NT2/D1 (cell line): ENCODE measurements around the gene SLC30A2.

ENCODE experiments used
- DNase-seq: peaks from one replicate; pipeline ENCODE4 v3.0.0-alpha.2; 2011; ENCODE audit warnings: low read depth, low spot score
- H3K27me3 ChIP-seq: 2 replicates; pipeline ENCODE4 v1.6.0; 2011; ENCODE audit warnings: mild to moderate bottlenecking; ENCODE audit not compliant: insufficient read length, insufficient read depth
- H3K36me3 ChIP-seq: 2 replicates; pipeline ENCODE4 v1.6.1; 2011; ENCODE audit warnings: mild to moderate bottlenecking, low read length, mixed read lengths; ENCODE audit not compliant: insufficient read depth, insufficient read length
- H3K4me1 ChIP-seq: 2 replicates; pipeline ENCODE4 v1.5.1; 2011; ENCODE audit not compliant: insufficient read depth, insufficient read length
- H3K4me3 ChIP-seq: 2 replicates; pipeline ENCODE4 v1.5.1; 2011; ENCODE audit warnings: low read depth; ENCODE audit not compliant: insufficient read length
- H3K9ac ChIP-seq: 2 replicates; pipeline ENCODE4 v1.6.0; 2011; ENCODE audit warnings: low read depth; ENCODE audit not compliant: insufficient read length
- H3K9me3 ChIP-seq: 2 replicates; pipeline ENCODE4 v1.5.1; 2011; ENCODE audit warnings: mild to moderate bottlenecking, low read length; ENCODE audit not compliant: insufficient read depth
- SUZ12 ChIP-seq: IDR thresholded peaks from 2 replicates; pipeline ENCODE4 v1.6.1; 2011; ENCODE audit not compliant: insufficient read length, insufficient read depth; ENCODE audit errors: extremely low read depth
- YY1 ChIP-seq: IDR thresholded peaks from 2 replicates; pipeline ENCODE4 v1.6.1; 2011; ENCODE audit not compliant: insufficient read length, insufficient read depth
- ZNF274 ChIP-seq: IDR thresholded peaks from 2 replicates; pipeline ENCODE4 v1.6.1; 2011; ENCODE audit warnings: mild to moderate bottlenecking, low read depth, low read length

Gene SLC30A2

DNA sequence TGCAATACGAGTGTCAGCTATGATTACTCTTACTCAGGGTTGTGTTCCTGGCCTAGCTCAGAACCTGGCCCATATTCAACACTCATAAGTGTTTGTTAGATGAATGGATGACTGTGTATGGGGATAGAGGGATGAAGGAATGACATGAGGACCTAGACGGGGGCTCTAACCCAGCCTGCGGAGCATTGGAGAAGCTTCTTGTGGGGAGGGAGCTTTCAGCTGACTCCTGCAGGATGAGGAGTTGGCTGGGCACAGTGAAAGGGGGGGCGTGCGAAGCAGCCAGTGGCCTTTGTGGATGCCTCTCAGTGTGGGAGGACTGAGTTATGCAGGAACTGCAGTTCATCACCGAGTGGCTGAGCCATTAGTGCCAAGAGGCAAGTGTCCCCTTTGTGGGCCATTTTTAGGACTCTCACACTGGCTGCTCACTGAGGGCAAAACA, 25.6 kb downstream of the SLC30A2 start:
- Histone ChIP-seq H3K9ac (no peak overlapping the region), H3K4me1 (peaks cover 42% of the 10 kb centered on the region), H3K36me3 (no peaks in the 10 kb centered on the region), H3K9me3 (no peaks in the 10 kb centered on the region), H3K27me3 (peaks cover 13% of the 10 kb centered on the region), H3K4me3 (no peak overlapping the region)
- DNase-seq: no peak
- TF ChIP-seq YY1 (no peak), SUZ12 (no peak), ZNF274 (no peak)

DNA sequence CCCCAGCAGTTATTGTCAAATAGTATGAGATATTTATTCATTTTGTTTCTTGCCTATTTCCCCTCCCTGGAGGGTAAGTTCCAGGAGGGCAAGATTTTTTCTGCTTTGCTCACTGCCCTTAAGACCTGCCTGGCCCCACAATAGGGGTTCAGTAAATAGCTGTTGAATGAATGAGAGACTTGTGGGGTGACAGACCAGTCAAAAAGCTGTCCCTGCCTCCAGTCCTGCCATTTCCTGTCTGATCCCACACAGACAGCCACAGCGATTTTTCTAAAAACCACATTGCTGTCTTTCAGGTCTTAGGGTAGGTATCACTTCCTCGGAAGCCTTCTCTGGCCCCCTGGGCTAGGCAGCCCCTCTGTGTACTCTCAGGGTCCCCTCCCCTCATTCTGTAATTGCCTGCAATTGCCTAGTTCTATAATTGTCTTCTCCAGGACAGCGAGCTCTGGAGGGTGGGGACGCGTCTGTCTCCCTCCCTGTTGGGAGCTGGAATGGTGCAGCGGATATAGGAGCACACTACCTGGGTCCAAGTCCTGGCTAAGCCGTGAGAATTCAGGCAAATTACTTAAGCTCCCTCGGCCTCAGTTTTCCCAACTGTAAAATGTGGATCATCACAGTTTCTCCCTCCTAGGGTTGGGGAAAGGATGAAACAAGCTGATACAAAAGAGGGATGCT, 26.1 kb downstream of the SLC30A2 start:
- no peaks in the 10 kb centered on the region for H3K9me3 ChIP-seq
- no peak overlapping the region for H3K9ac ChIP-seq
- H3K27me3 ChIP-seq: peaks cover 13% of the 10 kb centered on the region
- H3K4me1 ChIP-seq: peaks cover 42% of the 10 kb centered on the region
- H3K4me3 ChIP-seq: no peak overlapping the region
- no peak for DNase-seq
- H3K36me3 ChIP-seq: no peaks in the 10 kb centered on the region
- TF ChIP-seq SUZ12 (no peak), ZNF274 (no peak), YY1 (no peak)

DNA sequence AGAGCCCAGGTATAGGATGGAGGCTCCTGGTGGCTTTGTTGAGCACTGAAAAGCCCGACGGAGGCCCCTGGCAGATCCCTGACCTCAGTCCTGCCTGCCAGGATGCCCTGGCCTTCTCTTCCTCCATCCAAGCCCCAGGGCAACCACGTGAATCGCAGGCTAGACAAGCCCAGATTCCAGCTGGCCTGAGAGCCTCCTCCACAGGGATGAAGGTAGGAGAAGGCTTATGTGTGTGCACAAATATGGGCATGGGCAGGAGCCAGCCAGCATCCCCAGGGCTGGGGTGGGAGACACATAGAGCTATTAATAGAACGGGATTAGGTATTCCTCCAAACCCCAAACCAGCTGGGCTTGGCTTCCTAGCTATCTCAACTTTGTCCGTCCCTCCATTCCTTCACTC, 28.3 kb downstream of the SLC30A2 start:
- peaks cover 13% of the 10 kb centered on the region for H3K27me3 ChIP-seq
- no peak overlapping the region for H3K4me3 ChIP-seq
- DNase-seq: no peak
- TF ChIP-seq YY1 (no peak), ZNF274 (no peak), SUZ12 (no peak)
- H3K36me3 ChIP-seq: no peaks in the 10 kb centered on the region
- H3K9ac ChIP-seq: no peak overlapping the region
- H3K9me3 ChIP-seq: no peaks in the 10 kb centered on the region
- peaks cover 33% of the 10 kb centered on the region for H3K4me1 ChIP-seq

DNA sequence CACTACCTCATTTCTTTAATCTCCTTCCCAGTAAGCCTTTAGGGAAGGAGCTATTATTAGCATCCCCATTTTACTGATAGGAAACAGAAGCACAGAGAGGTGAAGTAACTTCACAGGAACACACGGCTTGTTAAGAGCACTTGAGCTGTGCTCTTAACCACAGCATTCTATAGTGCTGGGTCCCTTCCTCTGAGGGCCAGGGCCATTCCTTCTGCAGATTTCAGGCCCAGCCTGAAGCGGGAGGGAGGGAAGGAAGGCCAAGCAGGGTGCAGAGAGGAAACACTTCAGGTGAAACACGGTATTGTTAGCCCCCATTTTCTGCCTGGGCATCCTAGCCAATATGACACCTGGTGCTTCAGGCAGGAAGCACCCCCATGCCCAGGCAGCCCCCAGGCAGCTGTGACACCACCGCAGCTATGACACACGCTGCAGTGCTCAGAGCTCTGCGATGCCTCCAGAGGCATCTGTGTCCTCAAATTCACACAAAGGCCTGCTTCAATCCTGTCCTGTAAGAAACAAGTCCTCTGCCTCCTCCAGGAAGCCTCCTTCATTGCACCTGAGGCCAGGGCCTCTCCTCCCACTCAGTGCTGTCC, 28.9 kb downstream of the SLC30A2 start:
- no peak overlapping the region for H3K4me3 ChIP-seq

DNA sequence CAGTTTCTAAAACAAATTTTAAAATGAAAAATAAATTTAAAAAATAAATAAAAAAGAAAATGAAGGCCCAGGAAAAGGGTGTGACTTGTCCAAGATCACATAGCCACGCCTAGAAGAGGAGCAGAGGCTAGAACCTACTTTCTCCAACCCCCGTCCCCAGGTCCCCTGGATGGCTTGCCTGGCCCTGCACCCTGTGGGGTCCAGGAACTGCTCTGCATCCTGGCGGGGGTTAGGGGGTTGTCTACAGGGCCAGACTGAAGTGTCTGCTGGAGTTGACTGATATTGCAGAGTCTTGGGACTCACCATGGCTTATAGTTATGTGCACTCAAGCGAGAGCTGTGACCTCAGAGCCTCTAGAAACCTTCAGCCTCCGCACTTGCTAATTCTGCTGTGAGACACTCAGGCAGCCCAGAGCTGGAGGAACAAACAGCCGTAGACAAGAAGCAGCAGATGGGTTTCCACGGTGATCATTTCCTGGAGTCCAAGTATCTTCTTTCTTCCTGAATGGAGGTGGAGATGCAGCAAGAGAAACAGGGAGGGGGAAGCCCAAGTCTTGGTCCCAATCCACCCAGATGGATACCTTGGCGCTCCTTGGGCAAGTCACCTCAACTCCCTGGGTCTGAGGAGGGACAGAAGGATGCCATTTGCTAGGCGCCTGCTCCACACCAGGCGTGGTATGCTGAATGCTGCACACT, 29.5 kb downstream of the SLC30A2 start:
- Histone ChIP-seq H3K27me3 (peaks cover 13% of the 10 kb centered on the region), H3K9me3 (no peaks in the 10 kb centered on the region), H3K9ac (no peak overlapping the region), H3K4me3 (no peak overlapping the region), H3K36me3 (no peaks in the 10 kb centered on the region), H3K4me1 (peaks cover 23% of the 10 kb centered on the region)
- DNase-seq: no peak
- TF ChIP-seq ZNF274 (no peak), SUZ12 (no peak), YY1 (no peak)

More for the DNA sequence above, 28.9 kb downstream of the SLC30A2 start:
- peaks cover 13% of the 10 kb centered on the region for H3K27me3 ChIP-seq
- no peaks in the 10 kb centered on the region for H3K36me3 ChIP-seq
- H3K9me3 ChIP-seq: no peaks in the 10 kb centered on the region
- H3K9ac ChIP-seq: no peak overlapping the region
- H3K4me1 ChIP-seq: peaks cover 28% of the 10 kb centered on the region
- TF ChIP-seq YY1 (no peak), ZNF274 (no peak), SUZ12 (no peak)
- no peak for DNase-seq

DNA sequence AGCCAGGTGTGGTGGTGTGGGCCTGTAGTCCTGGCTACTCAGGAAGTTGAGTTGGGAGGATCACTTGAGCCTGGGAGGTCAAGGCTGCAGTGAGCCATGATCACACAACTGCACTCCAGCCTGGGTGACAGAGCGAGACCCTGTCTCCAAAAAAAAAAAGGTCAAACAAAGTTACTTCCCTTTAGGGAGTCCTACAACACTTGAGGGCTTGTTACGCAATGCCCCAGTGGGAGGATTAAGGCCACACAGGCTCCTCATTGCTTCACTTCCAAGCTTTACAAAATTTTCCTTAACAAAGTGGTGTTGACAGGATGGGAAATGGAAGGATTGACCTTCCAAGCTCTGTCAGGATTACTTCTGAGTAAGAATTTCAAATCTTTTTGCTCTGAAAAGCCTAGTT, 30.6 kb downstream of the SLC30A2 start:
- no peak overlapping the region for H3K9ac ChIP-seq
- peaks cover 17% of the 10 kb centered on the region for H3K4me1 ChIP-seq
- H3K9me3 ChIP-seq: no peaks in the 10 kb centered on the region
- TF ChIP-seq YY1 (no peak), ZNF274 (no peak), SUZ12 (no peak)
- no peak for DNase-seq
- no peak overlapping the region for H3K4me3 ChIP-seq
- H3K36me3 ChIP-seq: no peaks in the 10 kb centered on the region
- peaks cover 8% of the 10 kb centered on the region for H3K27me3 ChIP-seq

DNA sequence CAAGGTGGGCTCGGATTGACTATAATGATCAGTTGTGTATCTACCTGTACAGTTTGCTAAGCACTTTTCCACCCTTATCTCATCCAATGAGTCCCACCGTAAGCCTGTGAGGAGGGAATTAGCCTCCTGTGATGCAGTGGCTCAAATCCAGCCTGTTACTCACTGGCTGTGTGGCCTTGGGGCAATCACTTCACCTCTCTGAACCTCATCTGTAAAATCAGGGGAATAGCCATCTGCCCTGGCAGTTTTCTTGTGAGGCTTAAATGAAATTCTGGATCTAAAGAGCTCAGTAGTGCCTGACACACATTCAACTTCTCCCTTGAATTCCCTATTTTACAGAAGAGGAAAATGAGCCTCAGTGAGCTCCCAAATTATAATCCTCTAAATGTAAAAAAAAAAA, 31.7 kb downstream of the SLC30A2 start:
- H3K4me1 ChIP-seq: peaks cover 17% of the 10 kb centered on the region
- H3K9me3 ChIP-seq: no peaks in the 10 kb centered on the region
- no peak for TF ChIP-seq SUZ12
- TF ChIP-seq YY1: no peak
- TF ChIP-seq ZNF274: no peak
- H3K27me3 ChIP-seq: no peaks in the 10 kb centered on the region
- no peak overlapping the region for H3K9ac ChIP-seq
- no peak for DNase-seq
- H3K4me3 ChIP-seq: no peak overlapping the region
- no peaks in the 10 kb centered on the region for H3K36me3 ChIP-seq
